GM18520 (cell line): ENCODE measurements around the gene NES.
"Not testable (repeated sequence)": the region's sequence is repeated elsewhere in the genome, so short reads cannot be mapped to it uniquely, and the experiment has no call there.

Experiments
- ATAC-seq: cut with Tn5 transposase; IDR thresholded peaks from one replicate; pipeline ENCODE4 v1.9.1; 2021; ENCODE audit not compliant: unreplicated experiment

Gene NES

DNA sequence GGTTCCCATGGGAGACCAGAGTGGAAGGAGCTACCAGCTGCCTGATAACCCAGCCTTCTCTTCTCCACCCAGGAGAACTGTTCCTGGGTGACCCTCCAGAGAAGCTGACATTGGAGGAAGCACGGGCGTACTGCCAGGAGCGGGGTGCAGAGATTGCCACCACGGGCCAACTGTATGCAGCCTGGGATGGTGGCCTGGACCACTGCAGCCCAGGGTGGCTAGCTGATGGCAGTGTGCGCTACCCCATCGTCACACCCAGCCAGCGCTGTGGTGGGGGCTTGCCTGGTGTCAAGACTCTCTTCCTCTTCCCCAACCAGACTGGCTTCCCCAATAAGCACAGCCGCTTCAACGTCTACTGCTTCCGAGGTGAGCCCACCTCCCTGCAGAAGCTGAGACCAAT, 28.7 kb downstream of the NES start:
- ATAC-seq, result no peak

DNA sequence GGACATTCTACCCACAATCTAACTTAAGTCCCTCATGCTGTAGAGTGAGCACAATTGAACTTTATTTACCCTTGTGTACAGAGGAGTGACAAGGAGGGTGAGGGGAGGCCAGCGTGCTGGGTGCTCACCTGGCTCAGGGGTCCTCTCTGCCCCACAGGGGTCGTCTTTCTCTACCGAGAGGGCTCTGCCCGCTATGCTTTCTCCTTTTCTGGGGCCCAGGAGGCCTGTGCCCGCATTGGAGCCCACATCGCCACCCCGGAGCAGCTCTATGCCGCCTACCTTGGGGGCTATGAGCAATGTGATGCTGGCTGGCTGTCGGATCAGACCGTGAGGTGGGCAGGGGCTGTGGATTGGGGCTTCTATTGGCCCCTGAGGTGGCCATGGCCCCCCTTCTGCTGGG, 29.9 kb downstream of the NES start:
- no peak for ATAC-seq

DNA sequence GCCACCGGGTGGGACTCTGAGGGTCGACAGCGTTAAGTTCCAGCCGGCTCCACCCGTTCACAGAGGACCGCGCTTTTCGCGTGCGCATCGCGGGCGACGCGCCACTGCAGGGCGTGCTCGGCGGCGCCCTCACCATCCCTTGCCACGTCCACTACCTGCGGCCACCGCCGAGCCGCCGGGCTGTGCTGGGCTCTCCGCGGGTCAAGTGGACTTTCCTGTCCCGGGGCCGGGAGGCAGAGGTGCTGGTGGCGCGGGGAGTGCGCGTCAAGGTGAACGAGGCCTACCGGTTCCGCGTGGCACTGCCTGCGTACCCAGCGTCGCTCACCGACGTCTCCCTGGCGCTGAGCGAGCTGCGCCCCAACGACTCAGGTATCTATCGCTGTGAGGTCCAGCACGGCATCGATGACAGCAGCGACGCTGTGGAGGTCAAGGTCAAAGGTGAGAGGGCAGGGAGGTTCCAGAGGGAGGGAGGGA, 30.4 kb downstream of the NES start:
- ATAC-seq, result no peak

DNA sequence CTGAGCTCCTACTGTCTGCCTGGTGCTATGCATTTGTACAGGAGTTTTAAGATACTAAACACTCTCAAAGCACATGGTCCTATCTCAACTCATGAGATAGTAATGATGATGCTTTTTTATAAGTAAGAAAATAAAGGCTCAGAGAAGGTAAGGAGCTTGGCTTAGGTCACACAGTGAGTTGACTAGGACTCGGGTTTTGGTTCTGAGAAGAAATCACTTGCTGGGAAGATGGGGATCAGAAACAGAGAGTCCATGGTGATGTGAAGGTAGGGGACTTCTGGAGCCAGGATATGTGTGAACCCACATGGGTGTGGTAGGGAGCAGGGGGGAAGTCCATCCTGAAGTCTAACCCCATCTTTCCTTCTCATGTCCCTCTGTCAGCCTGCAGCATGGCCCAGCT, 31.5 kb downstream of the NES start:
- no peak for ATAC-seq

DNA sequence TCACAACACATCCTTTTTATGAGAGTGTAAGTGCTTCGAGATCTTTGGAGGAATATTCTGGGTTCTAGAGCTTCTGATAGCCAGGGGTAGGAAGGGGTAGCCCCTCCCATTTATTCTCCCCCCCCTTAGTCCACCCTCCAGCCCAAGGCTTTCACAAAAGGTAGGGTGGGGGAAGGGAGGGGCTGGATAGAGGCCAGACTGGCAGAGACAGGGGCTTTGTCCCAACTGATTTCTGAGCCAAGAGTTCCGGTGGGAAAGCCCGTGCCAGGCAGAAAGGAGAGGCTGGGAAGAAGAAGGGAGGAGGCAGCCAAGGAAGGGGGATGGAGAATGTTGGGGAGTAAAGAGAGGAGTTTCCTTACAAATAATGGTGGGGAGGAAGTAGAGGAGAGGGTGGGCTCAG, 32.2 kb downstream of the NES start:
- no peak for ATAC-seq

- no peak for ATAC-seq
Measured at GRCh38 chr1:156644640-156645039, 32.6 kb downstream of the NES start.

GRCh38 chr1:156644146-156644545, 33.1 kb downstream of the NES start:
- ATAC-seq, result no peak

DNA sequence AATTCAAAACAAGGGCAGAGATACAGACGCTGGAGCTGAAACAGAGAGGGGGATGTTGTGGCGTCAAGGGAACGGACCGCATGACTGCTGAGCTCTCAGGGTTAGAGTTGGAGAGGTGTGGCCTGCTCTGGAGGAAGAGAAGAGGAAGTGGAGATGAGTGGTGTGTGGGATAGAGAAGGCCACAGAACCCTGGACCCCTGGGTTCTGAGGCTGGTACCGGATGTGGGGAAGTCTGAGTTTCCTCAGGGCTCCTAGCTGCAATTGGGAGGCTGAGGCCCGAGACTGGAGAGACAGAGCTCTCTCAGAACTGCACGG, 33.5 kb downstream of the NES start:
- ATAC-seq, result no peak

DNA sequence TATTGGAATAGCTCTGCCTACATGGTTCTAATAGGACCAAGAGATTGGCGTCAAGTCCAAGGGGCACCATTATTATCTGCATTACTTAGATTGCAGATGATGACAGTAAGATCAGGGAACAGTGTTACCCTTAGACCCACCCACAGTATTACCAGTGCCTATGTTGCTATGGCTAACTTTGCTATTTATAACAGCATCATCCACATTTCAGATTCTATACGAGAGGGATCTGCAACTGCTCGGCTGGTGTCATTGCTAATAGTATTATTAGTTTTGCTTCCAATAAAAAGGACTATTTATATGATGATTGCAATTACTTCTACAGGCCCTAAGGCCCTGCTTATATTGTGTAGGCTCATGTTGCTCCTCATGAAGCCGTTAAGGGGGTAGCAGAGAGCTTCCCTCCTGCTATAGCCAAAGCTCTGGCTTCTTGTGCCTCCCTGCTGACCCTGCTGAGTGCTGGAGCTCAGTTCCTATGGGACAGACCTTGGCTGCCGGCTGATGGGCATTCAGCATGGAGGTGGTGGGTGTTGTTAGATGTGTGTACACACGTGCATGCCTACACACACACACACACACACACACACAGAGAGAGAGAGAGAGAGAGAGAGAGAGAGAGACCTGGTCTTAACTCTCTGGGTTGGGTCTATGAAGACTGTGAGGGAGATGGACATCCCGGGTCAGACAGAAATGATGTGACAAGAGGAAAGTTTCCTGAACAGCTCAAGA, 34.0 kb downstream of the NES start:
- ATAC-seq, result no peak

GRCh38 chr1:156642265-156643048, 34.8 kb downstream of the NES start:
- no peak for ATAC-seq

GRCh38 chr1:156641761-156642264, 35.4 kb downstream of the NES start, which contains the start of gene BCAN:
Gene BCAN, plus strand, starts transcription at chr1:156642117. Its CDS starts 3,938 bp downstream, at chr1:156646055.
- no peak for ATAC-seq

- no peak for ATAC-seq
Measured at GRCh38 chr1:156640842-156641706, 36.1 kb downstream of the NES start.

DNA sequence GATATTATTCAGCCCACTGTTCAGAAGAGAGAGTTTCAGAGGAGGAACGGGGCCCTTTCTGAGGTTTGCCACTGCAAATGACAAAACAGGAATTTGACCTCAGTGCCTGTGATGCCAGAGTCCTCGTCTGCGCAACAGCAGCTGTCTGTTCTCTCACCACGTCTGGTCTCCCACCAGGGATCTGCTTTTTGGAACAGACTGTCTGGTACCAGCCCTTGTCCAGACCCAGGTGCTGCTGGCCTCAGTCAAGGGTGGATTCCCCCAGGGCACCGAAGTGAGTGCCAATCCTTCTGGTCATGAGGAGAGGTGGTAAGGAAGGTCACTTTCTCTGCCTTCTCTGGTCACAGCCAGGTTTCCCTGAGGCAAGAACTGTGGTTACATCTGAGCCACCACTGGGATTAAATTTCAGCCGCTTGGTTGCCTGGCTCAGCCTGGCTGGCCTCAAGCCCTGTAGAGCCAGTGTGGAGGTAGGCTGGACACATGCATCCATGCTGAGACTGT, 37.6 kb downstream of the NES start:
- no peak for ATAC-seq

- ATAC-seq, result no peak
Measured at GRCh38 chr1:156638189-156638985, 38.8 kb downstream of the NES start.

GRCh38 chr1:156632355-156632754, 44.9 kb downstream of the NES start:
- ATAC-seq, result no peak

- ATAC-seq, result not testable (repeated sequence)
Measured at GRCh38 chr1:156631152-156631551, 46.1 kb downstream of the NES start.

GRCh38 chr1:156629823-156630449, 47.3 kb downstream of the NES start:
- ATAC-seq, result no peak

- ATAC-seq, result no peak
Measured at GRCh38 chr1:156627313-156627880, 49.8 kb downstream of the NES start.

- no peak for ATAC-seq
Measured at GRCh38 chr1:156626079-156626438, 51.1 kb downstream of the NES start.
